Fibroblast of pulmonary artery (primary cell): Measurements from ENCODE around the gene RBM23.
A peak's percentile ranks its signal among the peaks of the same experiment; 100 is the strongest.
"Not testable (repeated sequence)": the region's sequence is repeated elsewhere in the genome, so short reads cannot be mapped to it uniquely, and the experiment has no call there.

Experiments
- DNase-seq: peaks from one replicate; pipeline ENCODE4 v3.0.0-alpha.2; 2010; ENCODE audit warnings: low read depth
- H3K4me3 ChIP-seq: replicated peaks from 2 replicates; pipeline ENCODE4 v1.5.1; 2011; ENCODE audit warnings: low read depth, mild to moderate bottlenecking, control low read depth, low read length, moderate library complexity
- CTCF ChIP-seq: IDR thresholded peaks from 2 replicates; pipeline ENCODE4 v1.5.1; 2011; ENCODE audit warnings: mild to moderate bottlenecking, control low read depth, low read length, inconsistent platforms; ENCODE audit errors: missing control alignments

Gene RBM23

DNA sequence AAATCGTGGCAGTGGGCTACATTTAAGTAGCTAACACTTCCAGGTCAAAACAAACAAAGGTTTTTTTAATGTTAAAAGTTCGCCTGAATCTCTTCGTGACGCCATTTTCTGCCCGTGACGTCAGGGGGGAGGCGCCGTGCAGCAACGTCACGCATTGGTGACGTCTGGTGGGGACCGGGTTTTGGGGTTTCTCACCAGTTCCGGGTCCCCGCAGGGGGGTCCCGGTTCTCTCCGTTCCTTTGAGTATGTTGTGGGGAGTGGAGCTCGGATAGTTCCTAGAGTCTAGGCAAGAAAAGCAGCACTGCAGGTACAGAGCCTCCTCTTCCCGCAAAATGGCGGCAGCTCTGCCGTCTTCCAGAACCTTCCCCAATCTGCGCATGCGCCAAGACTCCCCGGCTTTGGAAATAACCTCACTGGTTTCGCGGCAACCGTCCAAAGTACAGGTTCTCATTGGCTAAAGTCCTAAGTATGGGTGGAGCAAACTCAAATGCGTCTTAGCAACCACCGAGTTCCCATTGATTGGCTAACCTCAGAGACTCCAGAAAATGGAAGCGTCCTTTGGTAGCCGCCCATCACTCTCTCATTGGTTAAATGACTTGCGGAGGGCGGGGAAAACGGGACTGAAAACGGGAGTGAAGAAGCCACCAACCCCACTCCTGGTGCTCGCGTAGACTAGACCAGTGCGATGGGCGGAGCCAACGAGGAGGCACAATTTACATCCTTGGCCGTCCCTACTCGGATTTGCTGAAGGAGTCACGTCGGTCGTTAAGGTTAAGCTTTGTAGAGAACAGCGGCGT is at the start of gene RBM23:
Gene RBM23, minus strand, starts transcription at position 346 of the 797 bp plus-strand sequence.
- DNase-seq = peak; percentile 100
- TF ChIP-seq CTCF = no peak
- peak within 1 kb of the TSS; percentile 83 for H3K4me3 ChIP-seq

DNA sequence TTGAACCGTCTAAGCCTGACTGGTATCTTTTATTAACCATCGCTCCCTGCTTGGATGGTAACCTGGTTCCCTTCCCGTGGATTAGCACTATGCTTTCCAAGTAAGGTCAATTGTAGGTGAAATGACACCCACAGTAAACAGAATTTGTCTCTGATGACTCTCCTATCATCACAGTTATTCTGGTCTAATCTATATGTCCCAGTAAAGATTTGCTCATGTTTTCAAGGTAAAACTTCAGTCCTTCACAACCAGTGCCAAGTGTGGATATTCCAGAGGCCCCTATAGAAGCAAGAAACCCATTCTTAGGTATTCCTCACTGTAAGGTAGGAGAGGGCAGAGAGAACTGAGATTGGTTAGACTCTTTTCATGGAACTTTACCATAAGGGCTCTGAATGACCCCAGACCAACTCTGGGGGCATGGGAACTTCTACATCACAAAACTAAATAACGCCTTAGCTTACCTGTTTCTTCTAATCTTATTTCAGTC is 47.9 kb upstream of the RBM23 start:
- DNase-seq = no peak
- H3K4me3 ChIP-seq = no peak overlapping the region
- TF ChIP-seq CTCF = no peak

DNA sequence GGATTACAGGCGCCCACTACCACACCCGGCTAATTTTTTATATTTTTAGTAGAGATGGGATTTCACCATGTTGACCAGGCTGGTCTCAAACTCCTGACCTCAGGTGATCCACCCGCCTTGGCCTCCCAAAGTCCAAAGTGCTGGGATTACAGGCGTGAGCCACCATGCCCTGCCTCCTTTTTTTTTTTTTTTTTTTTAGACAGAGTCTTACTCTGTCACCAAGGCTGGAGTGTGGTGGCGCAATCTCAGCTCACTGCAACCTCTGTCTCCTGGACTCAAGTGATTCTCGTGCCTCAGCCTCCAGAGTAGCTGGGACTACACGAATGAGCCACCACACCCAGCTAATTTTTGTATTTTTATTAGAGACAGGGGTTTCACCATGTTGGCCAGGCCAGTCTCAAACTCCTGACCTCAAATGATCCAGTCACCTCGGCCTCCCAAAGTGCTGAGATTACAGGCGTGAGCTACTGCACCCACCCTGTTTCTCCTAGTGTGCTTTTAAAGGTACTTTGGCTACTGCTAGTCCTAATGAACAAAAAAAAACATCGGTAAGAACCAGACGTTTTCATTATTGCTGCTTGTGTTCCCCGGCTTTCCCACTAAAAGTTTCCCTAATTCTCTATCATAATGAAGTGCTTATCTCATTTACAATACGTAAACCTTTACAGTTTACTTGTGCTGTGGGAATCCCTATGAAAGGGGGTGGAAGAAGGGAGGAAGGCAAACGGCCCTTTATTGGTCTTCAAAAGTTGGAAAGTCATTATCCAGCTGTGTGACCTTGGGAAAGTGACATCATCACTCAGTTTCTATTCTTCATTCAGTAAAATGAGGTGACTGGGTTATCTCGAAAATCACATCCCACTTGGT is 47.2 kb upstream of the RBM23 start:
- H3K4me3 ChIP-seq, DNase-seq: not testable (repeated sequence)

DNA sequence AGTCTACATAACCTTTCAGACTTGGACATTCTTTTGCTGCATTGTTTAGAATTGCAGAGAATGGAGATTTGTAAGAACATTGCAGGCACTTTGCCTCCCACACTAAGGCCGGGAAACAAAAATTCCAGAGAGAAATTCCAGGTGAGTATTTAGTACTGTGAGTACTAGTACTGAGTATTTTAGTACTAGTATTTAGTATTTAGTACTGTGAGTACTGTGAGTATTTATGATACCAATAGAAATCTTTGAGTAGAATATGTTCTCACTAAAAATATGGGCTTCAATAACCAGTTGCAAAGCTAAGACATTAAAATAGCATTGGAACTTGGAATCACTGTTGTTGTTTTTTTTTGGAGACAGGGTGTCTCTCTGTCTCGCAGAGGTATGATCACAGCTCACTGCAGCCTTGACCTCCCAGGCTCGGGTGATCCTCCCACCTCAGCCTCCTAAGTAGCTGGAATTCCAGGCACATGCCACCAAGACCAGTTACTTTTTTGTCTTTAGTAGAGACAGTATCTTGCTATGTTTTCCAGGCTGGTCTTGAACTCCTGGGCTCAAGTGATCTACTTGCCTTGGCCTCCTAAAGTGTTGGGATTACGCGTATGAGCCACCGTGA is 43.2 kb upstream of the RBM23 start:
- no peak for DNase-seq

GRCh38 chr14:22955702-22956569 is 37.0 kb upstream of the RBM23 start:
- TF ChIP-seq CTCF = no peak
- DNase-seq = no peak

More for the DNA sequence above, 43.2 kb upstream of the RBM23 start:
- no peak overlapping the region for H3K4me3 ChIP-seq
- TF ChIP-seq CTCF = no peak

GRCh38 chr14:22952418-22952817 is 33.5 kb upstream of the RBM23 start:
- no peak overlapping the region for H3K4me3 ChIP-seq
- TF ChIP-seq CTCF = no peak
- DNase-seq = no peak

More at GRCh38 chr14:22955702-22956569, 37.0 kb upstream of the RBM23 start:
- H3K4me3 ChIP-seq = peak overlapping the region; percentile 70

GRCh38 chr14:22951795-22952194 is 32.8 kb upstream of the RBM23 start:
- not testable (repeated sequence) for DNase-seq, H3K4me3 ChIP-seq
